Stimulated activated CD4-positive, alpha-beta T cell treated with anti-CD3 and anti-CD28 coated beads, Interleukin-4, amount 100 ng/mL, for 1 hour (primary cell): ENCODE data around the gene TMEM91.

Experiments
- DNase-seq: peaks from one replicate; pipeline ENCODE4 v3.0.0-alpha.2; 2020

TMEM91 gene

DNA sequence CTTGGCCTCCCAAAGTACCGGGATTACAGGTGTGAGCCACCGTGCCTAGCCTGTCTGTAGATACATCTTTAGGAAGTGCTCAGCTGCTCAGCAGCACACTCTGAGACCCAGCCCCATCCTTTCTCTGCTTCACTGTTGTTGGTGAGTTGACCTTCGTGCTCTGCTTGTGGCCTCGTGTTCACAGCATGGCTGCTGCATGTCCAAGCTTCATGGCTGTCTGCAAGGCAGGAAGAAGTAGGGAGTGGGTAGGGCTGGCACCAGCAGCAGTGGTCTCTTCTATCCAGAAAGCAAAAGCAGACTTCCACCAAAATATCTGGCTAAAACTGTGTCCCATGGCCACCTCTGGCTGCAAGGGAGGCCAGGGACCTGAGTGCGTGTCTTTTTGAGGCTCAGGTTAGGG lies 36.6 kb downstream of the TMEM91 start:
- DNase-seq: no peak

DNA sequence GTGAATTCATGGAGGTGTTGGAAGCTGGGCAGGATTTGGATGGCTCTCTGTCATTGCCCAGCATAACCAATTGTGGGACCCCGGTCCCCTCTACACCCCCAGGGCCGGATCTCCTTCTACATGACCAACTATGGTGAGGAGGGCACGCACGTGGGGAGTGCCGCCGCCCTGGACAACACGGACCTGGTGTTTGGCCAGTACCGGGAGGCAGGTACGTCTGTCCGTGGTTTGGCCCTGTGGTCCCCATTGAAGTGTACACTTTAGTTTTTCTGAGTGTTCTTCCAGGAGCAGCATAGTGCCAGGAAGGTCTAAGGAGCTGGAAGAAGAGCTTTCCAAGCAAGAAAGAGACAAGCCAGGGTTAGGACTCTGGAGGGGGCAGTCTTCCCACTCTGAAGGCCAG lies 37.6 kb downstream of the TMEM91 start:
- no peak for DNase-seq

DNA sequence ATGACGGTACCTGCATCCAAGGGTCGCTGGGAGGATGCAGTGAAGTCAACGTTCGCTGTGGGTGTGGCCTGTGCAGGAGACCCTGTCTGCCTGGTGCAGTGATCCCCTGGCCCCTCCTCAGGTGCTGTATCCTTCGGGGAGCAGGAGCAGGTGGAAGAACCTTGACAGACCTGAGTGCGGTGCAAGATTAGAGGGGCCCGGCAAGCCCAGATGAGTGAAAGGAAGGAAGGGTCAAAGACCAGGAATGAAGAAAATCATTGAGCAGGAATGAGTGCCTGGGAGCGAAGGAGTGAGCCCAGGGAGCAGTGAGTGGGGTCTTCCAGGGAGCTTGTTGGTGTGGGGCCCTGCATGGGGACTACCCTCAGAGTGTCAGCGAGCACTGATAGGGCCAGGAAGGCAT lies 38.1 kb downstream of the TMEM91 start:
- DNase-seq: no peak

DNA sequence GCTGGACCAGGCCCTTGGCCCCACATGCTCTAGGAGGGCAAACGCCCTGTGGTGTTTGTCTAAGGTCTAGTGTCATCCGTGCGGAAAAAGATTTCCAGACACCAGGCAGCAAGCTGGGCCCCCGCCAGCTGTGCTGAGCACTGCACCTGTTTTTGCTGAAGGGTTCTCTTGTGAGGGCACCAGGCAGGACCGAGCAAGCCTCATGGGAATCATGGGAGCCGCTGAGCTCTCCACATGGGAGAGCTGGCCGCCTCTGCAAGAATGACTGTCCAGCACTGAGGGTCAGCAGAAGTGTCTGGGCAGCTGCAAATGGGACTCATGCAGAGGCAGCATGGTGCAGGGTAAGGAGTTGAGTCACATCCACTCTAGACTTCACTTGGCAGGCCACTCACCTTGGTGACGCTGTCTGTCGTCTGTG lies 38.8 kb downstream of the TMEM91 start:
- DNase-seq: no peak

DNA sequence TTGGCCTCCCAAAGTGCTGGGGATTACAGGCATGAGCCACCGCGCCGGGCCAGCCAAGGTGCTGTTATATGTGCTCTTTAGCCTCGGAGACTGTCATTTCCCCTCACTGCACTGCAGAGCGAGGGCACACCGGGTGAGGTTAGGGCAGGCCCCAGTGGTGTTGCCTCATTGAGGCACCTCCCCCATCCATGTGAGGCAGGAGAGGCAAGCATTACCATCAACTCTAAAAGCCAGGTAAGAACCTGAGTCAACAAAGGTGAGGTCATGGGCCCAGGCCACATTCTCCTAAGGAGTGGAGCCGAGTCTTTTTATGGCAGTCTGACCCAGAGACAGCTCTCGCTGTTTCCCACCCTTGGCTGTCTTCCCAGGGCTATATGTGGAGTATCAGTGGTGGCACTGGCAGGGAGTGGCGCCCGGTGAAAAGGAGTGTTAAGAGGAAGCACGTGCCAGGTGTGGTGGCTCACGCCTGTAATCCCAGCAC lies 39.9 kb downstream of the TMEM91 start:
- no peak for DNase-seq

DNA sequence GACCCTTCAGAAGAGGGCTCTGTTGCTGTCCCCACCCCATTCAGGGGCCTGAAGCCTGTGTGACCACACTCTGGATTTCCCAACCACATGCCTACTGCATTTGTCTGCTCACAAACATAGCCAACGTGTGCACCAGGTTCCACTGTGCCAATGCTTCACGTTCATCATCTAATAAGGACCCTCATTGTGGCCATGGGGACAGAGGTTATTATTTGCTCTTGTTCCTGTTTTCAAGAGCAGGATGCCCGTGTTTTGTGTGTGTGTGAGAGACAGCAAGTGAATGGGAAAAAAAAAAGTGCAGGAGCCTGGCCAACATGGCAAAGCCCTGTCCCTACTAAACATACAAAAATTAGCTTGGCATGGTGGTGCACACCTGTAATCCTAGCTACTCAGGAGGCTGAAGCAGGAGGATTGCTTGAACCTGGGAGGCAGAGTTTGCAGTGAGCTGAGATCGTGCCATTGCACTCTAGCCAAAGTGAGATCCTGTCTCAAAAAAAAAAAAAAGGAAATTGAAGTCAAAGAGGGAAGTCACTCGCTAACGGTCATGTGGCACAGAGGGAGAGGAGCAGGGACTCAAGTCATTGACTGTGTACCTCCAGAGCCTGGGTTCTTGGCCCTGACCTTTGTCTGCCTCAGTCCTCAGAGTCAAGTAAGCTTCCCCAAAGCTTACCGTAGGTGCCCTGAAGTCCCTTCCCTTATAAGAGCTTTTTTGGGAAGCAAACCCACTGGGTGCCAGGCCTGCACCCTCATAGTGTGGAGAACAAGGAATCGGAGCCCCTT lies 44.0 kb downstream of the TMEM91 start:
- no peak for DNase-seq

DNA sequence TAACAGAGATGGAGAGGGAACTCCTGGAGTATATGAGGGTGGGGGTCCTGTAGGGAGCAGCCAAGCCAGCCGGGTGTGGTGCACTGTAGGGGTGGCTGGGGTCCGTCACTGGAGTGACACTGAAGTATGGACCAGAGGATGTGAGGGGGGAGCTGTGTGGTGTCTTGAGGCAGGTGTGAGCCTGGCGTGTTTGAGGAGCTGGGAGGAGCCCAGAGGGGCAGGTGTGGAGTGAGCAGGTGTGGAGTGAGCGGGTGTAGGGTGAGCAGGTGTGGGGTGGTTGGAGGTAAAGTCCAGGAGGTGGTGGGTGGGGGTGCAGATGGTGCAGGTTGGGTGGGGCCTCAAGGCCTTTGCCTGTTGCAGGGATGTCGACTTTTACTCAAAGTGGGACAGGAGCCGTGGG lies 45.0 kb downstream of the TMEM91 start:
- DNase-seq: no peak

DNA sequence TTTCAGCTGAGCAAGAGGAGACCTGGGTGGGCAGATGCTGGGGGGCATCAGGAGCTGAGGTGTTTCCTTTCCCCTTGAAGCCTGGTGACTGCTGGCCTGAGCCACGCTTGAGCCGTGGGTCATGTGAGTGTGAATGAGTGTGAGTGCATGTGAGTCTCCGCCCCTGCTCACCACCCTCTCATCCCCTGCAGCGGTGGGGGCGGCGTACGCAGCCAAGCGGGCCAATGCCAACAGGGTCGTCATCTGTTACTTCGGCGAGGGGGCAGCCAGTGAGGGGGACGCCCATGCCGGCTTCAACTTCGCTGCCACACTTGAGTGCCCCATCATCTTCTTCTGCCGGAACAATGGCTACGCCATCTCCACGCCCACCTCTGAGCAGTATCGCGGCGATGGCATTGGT lies 45.6 kb downstream of the TMEM91 start:
- DNase-seq: no peak

DNA sequence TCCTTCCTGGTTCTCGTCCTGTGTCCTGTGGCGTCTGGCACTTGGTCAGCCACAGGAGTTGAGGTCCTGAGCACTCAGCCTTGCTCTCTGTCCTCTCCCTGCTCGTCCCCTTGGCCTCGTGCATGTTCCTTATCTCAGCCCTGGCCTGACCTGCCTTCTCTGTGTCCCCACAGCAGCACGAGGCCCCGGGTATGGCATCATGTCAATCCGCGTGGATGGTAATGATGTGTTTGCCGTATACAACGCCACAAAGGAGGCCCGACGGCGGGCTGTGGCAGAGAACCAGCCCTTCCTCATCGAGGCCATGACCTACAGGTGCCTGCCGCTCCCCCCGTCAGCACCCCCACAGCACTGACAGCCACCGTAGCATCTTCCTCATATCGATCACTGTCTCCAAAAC lies 46.1 kb downstream of the TMEM91 start:
- DNase-seq: no peak

DNA sequence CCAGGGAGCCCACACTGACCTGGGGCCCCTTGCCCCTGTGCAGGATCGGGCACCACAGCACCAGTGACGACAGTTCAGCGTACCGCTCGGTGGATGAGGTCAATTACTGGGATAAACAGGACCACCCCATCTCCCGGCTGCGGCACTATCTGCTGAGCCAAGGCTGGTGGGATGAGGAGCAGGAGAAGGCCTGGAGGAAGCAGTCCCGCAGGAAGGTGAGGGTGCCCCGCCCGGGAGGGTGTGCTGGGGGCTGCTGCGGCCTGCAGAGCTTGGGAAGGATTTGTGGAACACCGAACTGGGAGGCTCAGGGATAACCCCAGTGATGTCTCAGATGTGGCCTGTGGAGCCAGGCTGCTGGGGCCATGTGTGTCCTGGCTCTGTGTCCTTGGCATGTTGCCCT lies 46.6 kb downstream of the TMEM91 start:
- DNase-seq: no peak

DNA sequence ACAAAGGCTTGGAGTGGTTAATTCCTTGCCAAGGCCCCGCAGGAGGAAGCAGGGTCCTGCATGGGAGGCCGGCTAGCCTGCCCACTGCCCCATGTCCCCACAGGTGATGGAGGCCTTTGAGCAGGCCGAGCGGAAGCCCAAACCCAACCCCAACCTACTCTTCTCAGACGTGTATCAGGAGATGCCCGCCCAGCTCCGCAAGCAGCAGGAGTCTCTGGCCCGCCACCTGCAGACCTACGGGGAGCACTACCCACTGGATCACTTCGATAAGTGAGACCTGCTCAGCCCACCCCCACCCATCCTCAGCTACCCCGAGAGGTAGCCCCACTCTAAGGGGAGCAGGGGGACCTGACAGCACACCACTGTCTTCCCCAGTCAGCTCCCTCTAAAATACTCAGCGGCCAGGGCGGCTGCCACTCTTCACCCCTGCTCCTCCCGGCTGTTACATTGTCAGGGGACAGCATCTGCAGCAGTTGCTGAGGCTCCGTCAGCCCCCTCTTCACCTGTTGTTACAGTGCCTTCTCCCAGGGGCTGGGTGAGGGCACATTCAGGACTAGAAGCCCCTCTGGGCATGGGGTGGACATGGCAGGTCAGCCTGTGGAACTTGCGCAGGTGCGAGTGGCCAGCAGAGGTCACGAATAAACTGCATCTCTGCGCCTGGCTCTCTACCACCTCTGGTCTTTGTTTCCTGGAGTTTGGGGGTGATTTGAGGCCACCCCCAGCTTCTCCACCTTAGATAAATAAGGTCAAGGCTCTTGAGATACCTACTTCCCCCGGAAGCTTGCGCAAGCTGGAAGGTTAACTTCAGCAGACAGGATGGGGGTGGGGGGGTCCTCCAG lies 48.2 kb downstream of the TMEM91 start:
- DNase-seq: no peak

DNA sequence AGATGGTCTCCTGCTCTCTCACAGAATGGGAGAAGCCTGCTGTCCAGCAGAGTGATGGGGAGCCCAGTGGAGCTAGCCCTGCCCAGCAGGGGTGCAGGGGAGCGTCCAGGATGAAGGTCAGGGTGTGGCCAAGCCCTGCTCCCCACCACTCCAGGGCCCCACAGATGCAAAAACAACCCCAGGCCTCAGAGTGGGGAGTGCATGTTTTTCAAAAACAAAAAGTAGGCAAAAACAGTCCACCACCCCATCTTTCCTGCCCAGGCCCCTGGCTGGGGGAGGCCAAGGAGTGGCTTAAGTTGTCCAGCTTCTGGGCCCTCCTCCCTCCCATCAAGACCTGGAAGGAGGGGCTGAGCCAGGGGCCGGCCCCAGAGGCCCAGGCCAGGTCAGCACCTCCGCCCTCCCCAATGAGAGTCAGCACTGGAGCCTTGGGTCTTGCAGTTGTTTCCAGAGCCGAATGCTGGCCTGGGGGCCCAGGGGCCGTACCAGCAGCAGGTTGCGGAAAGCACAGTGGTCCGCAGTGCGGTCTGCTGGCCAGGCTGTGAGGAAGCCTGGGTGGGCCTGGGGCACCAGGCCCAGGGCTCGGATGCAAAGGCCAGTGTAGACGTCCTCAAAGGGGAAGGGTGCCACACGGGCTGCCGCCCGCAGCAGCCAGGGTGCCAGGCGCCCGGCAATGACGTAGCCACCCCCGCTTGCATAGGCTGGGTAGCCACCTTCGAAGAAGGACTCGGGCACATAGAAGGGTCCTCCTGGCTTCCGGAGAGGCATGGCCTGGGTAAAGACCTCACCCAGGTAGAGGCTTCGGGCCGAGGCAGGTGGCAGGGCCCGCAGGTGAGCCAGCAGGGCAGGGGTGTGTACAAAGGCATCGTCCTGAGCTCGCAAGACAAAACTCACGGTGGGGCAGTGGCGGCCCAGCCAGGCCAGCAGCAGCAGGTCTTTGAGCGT lies 49.1 kb downstream of the TMEM91 start:
- DNase-seq: no peak

DNA sequence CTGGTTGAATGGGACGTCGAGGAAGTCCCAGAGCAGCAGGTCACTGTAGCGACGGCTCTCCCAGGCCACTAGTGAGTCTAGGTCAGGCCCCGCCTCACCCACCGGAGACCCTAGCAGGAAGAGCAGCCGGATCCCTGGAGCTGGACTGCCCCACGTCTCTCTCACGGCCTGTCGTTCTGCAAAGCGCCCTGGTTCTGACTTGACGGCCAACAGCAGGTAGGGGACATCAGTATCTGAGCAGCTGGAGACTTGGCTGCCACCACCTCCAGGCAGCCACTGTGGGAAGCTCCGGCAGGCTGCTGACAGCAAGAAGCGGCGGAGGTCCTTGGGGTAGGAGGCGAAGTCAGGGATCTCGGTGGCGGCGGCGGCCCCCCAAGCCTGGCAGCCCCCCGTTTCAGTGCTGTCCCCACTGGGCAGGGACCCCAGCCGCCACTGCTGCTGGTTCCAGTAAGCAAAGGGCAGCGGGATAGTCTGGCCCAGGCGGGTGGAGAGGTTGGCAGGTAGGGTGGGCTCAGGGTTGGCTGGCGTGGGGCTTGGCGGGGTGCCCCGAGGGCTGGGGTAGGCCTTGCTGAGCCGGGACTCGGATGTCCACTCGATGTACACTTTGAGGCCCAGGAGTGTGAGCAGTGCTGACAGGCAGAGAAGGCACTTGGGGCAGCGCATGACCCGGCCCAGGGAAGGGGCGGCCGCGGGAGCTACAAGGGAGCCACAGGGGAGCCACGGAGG lies 49.9 kb downstream of the TMEM91 start:
- DNase-seq: no peak

DNA sequence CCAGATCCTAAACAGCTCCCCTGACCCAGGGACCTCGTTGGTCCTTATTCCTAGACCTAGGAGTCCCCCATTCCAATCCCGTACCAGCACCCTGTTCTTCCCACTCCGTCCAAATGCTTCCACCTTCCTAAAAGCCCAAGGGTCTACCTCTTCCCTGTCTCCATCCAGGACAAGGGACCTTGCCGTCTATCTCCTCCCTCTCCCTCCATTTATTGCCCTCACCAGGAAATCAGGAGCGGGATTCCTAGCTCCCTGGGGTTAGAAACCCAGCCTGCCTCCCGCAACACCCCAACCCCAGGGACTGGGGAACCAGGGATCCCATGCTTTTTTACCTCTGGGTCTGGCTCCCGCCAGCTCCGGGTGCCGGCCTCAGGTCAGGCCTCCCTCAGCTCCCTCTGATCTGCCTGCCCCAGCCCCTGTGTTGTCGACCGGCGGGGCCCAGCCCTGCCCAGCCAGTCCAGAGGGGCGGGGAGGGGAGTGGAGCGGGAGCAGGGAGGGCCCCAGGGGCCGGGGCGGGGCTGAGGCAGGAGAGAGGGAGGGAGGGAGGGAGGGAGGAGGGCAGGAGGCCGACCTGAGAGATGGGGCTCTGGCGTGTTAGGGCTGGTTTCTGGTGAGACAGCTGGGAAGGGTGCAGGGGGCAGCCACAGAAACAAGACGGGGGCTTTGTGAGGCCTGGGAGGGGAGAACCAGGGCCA lies 50.8 kb downstream of the TMEM91 start, which contains the start of gene B3GNT8:
Gene B3GNT8 (minus strand): TSS at position 423 of the 695 bp plus-strand sequence. CDS start 596 bp downstream, outside the sequence.
- DNase-seq: peak; percentile 45

DNA sequence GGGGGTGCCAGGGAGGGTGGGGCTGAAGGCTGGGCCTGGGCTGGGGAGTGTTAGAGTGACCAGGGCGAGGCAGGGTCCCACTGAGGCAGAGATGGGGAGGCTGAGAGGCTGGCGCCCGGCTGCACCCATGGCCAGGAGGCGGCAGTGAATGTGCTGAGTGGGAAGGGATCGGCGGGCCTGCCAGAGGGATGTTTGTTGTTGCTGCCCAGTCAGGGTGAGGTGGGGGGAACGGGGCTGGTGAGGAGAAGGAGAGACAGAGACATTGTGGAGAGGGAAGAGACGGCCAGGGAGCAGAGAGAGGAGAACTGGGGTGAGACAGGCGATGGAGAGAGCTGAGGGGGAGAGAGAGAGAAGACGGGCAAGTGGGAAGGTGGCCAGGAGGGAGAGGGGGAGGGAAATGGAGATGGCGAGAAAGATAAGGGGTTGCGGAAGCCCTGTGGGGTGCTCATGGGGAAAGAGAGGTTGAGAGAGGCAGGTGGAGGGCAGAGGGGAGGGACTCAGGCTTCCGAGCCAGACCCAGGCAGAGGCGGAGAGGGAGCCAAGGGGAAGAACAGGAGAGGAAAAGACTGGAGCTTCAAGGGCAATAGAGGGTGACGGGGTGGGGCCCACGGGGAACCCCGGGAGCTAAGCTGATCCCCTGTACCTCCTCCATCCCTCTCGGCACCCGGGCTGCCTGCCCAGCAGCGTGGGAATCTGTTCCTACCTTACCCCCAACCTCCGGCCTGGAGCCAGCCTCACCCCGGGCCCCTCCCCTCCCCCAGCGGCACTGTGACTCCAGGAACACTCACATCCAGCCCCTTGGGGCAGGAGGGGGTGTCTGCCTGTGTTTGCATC lies 51.5 kb downstream of the TMEM91 start:
- DNase-seq: peak; percentile 10

DNA sequence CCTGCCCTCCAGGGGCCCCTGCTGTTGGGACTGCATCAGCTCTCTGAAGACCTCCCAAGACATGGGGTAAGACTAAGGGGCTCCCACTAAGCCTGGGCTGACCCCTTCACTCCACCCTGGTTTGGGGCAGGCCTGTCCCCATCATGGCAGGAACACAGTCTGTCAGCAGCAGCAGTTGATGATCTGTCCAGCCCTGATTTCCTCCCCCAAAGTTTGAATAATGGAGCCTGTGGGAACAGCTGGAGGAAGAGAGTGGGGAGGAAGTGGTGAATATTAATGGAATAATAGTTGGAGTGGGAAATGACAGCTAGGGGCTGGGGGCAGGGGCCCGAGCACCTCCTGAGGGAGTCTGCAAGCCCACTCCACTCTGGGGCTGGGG lies 52.1 kb downstream of the TMEM91 start:
- DNase-seq: no peak

DNA sequence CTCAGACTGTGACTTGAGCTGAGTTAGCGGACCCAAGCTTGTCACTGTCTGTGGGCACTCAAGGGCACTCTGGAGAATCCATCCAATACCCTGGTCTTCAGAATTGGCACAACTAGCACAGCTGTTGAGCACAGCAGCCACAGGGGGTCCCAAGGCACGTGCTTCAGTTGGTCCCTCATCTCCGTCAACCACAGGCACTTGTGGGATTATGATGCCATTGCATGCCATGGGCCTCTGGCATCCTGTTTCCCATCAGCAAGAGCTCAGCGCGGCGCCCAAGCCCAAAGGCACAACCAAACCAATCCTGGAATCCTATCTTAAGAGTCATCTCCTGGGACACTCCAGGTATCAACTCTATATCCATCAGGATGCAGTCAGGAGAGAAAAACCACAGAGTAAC lies 54.6 kb downstream of the TMEM91 start:
- DNase-seq: no peak

DNA sequence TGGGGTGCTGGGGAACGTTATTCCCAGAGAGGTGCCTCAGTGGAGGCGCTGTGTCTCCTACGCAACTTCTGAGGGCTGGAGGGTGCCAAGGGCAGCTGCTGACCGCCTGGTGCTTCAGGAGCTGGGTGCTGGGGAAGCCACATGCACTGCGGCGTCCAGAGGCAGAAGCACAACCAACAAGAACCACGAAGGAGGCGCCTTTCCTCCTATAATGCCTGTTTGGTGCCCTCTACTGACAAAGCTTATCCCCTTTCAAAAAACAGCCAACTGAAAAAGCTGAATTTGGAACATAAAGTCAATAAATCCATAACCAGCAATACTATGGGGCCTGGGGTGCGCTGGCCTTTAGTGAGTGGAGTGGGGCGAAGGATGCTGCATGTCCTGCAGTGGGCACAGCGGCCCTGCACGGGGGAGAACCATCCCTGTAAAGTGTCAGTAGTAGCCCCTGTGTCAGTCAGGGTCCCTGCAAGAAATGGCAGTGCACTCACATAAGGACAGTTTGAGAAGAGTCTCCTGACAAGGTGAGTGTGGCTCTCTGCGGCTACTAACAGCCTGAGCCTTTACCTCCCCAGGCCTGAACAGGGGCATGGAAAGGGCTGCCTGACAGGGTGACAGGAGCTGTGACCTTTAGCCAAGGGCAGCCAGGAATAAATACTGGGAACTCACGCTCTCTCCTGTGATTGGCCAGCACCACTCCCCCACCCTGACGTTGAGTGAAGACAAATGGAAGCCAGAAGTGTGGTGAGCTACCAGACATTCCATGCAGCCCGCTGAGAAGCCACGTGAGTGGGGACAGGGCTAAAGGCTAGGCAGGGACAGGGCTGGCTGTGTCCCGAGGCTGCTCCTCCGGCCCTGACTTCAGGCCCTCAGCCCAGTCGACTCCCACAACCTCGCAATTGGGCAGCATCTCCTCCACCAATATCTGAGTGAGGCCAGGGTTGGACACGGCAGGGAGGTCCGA lies 55.4 kb downstream of the TMEM91 start:
- DNase-seq: no peak

DNA sequence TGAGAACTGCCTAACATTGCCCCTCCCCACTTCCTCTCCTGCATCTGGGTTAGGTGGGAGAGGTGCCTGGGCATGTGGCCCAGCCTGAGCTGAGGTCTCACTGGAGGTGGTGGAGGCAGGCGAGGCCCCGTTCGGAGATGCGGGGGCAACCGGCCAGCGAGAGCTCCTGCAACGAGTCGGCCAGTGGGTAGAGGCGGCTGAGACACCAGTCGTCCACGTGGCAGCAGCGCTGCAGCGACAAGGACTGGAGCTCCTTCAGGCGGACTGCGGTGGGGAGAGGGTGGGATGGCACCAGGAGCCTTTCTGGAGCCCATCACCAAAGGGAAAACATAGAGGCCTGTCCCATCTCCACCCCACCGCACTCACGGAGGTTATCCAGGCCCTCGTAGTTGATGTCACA lies 56.8 kb downstream of the TMEM91 start:
- DNase-seq: no peak
